Effector memory CD4-positive, alpha-beta T cell (primary cell): ENCODE data around the gene ASB3.

ENCODE experiments used
- DNase-seq, 3 donors: peaks; one replicate each; pipeline ENCODE4 v3.0.0-alpha.2; 2020
- H3K27ac ChIP-seq: 2 replicates; pipeline ENCODE4 v1.7.0; 2013; ENCODE audit warnings: mild to moderate bottlenecking, low read length, moderate library complexity; ENCODE audit not compliant: insufficient read depth, poor library complexity, severe bottlenecking
- H3K27me3 ChIP-seq: replicated peaks from 2 replicates; pipeline ENCODE4 v1.7.0; 2013; ENCODE audit warnings: mild to moderate bottlenecking, low read length; ENCODE audit not compliant: insufficient read depth, control insufficient read depth, poor library complexity, severe bottlenecking
- H3K36me3 ChIP-seq: 2 replicates; pipeline ENCODE4 v1.7.0; 2013; ENCODE audit warnings: mild to moderate bottlenecking, low read length, moderate library complexity; ENCODE audit not compliant: control insufficient read depth, insufficient read depth
- H3K4me1 ChIP-seq: 2 replicates; pipeline ENCODE4 v1.7.0; 2013; ENCODE audit warnings: low read length, mild to moderate bottlenecking; ENCODE audit not compliant: control insufficient read depth, insufficient read depth, poor library complexity, severe bottlenecking
- H3K4me3 ChIP-seq: 2 replicates; pipeline ENCODE4 v1.7.0; 2013; ENCODE audit warnings: low read length, low read depth, mild to moderate bottlenecking; ENCODE audit not compliant: insufficient read depth, poor library complexity, severe bottlenecking
- H3K9me3 ChIP-seq: 2 replicates; pipeline ENCODE4 v1.7.0; 2013; ENCODE audit warnings: mild to moderate bottlenecking, low read length, moderate library complexity; ENCODE audit not compliant: control insufficient read depth

The ASB3 gene

GRCh38 chr2:53787614-53788289 lies 999 bp upstream of the ASB3 start:
- H3K27ac ChIP-seq = peak overlapping the region; percentile 81
- H3K4me1 ChIP-seq = peaks cover 13% of the 10 kb centered on the region
- no peaks in the 10 kb centered on the region for H3K9me3 ChIP-seq
- DNase-seq = no peak
- H3K4me3 ChIP-seq = peak overlapping the region; percentile 91
- no peaks in the 10 kb centered on the region for H3K36me3 ChIP-seq
- H3K27me3 ChIP-seq = no peaks in the 10 kb centered on the region

GRCh38 chr2:53786352-53786704 lies 425 bp downstream of the ASB3 start:
- peak in 2 of 3 donors; percentile 8 to 9 for DNase-seq
- H3K27ac ChIP-seq = peak overlapping the region; percentile 81
- peak overlapping the region; percentile 91 for H3K4me3 ChIP-seq
- H3K9me3 ChIP-seq = no peaks in the 10 kb centered on the region
- H3K4me1 ChIP-seq = peaks cover 13% of the 10 kb centered on the region
- no peaks in the 10 kb centered on the region for H3K27me3 ChIP-seq
- peaks cover 7% of the 10 kb centered on the region for H3K36me3 ChIP-seq

GRCh38 chr2:53785366-53785765 lies 1.4 kb downstream of the ASB3 start:
- DNase-seq = no peak
- Histone ChIP-seq H3K27ac (no peak overlapping the region), H3K27me3 (no peaks in the 10 kb centered on the region), H3K36me3 (peaks cover 7% of the 10 kb centered on the region), H3K9me3 (no peaks in the 10 kb centered on the region), H3K4me1 (peaks cover 13% of the 10 kb centered on the region), H3K4me3 (peak overlapping the region; percentile 91)

- peaks cover 7% of the 10 kb centered on the region for H3K36me3 ChIP-seq
- DNase-seq = no peak
- no peak overlapping the region for H3K27ac ChIP-seq
- no peak overlapping the region for H3K4me3 ChIP-seq
- H3K4me1 ChIP-seq = peaks cover 13% of the 10 kb centered on the region
- H3K9me3 ChIP-seq = no peaks in the 10 kb centered on the region
- no peaks in the 10 kb centered on the region for H3K27me3 ChIP-seq
Measured at GRCh38 chr2:53784436-53784835, 2.3 kb downstream of the ASB3 start.

GRCh38 chr2:53782676-53783075 lies 4.1 kb downstream of the ASB3 start:
- Histone ChIP-seq H3K4me1 (peaks cover 9% of the 10 kb centered on the region), H3K4me3 (no peak overlapping the region), H3K27me3 (no peaks in the 10 kb centered on the region), H3K27ac (no peak overlapping the region), H3K36me3 (peaks cover 7% of the 10 kb centered on the region), H3K9me3 (no peaks in the 10 kb centered on the region)
- DNase-seq = no peak

GRCh38 chr2:53780056-53780455 lies 6.7 kb downstream of the ASB3 start:
- peaks cover 7% of the 10 kb centered on the region for H3K36me3 ChIP-seq
- no peaks in the 10 kb centered on the region for H3K9me3 ChIP-seq
- DNase-seq = no peak
- peaks cover 3% of the 10 kb centered on the region for H3K4me1 ChIP-seq
- H3K4me3 ChIP-seq = no peak overlapping the region
- no peaks in the 10 kb centered on the region for H3K27me3 ChIP-seq
- H3K27ac ChIP-seq = no peak overlapping the region

GRCh38 chr2:53778536-53779162 lies 8.1 kb downstream of the ASB3 start:
- Histone ChIP-seq H3K27me3 (no peaks in the 10 kb centered on the region), H3K36me3 (peaks cover 7% of the 10 kb centered on the region), H3K4me1 (no peaks in the 10 kb centered on the region), H3K27ac (no peak overlapping the region), H3K4me3 (no peak overlapping the region), H3K9me3 (no peaks in the 10 kb centered on the region)
- DNase-seq = no peak

GRCh38 chr2:53777134-53777533 lies 9.6 kb downstream of the ASB3 start:
- peaks cover 7% of the 10 kb centered on the region for H3K36me3 ChIP-seq
- H3K27ac ChIP-seq = no peak overlapping the region
- H3K27me3 ChIP-seq = no peaks in the 10 kb centered on the region
- no peaks in the 10 kb centered on the region for H3K9me3 ChIP-seq
- H3K4me3 ChIP-seq = no peak overlapping the region
- no peaks in the 10 kb centered on the region for H3K4me1 ChIP-seq
- no peak for DNase-seq

- Histone ChIP-seq H3K27me3 (no peaks in the 10 kb centered on the region), H3K27ac (no peak overlapping the region), H3K36me3 (no peaks in the 10 kb centered on the region), H3K4me1 (peaks cover 4% of the 10 kb centered on the region), H3K9me3 (no peaks in the 10 kb centered on the region), H3K4me3 (no peak overlapping the region)
- DNase-seq = no peak
Measured at GRCh38 chr2:53770264-53770663, 16.5 kb downstream of the ASB3 start.

GRCh38 chr2:53769318-53769945 lies 17.3 kb downstream of the ASB3 start:
- no peaks in the 10 kb centered on the region for H3K36me3 ChIP-seq
- H3K4me3 ChIP-seq = no peak overlapping the region
- no peaks in the 10 kb centered on the region for H3K9me3 ChIP-seq
- H3K27ac ChIP-seq = no peak overlapping the region
- no peaks in the 10 kb centered on the region for H3K27me3 ChIP-seq
- peaks cover 4% of the 10 kb centered on the region for H3K4me1 ChIP-seq
- DNase-seq = no peak
